DOHH2 (cell line): ENCODE results near the gene AOC1.
A peak's percentile ranks its signal among the peaks of the same experiment; 100 is the strongest.

Experiments
- H3F3A ChIP-seq: fragments of 200-600 bp; sonication (generic), shearing (Covaris generic); 2 replicates; pipeline ENCODE4 v1.6.0; 2016; ENCODE audit warnings: antibody characterized with exemption, mild to moderate bottlenecking; ENCODE audit not compliant: control insufficient read depth, insufficient read depth
- H3K27ac ChIP-seq: fragments of 200-600 bp; sonication (generic); 2 replicates; pipeline ENCODE4 v1.5.1; 2014; ENCODE audit warnings: low read depth, mild to moderate bottlenecking, low read length, moderate library complexity
- H3K27me3 ChIP-seq: fragments of 200-600 bp; sonication (generic); 2 replicates; pipeline ENCODE4 v1.6.1; 2014; ENCODE audit warnings: mild to moderate bottlenecking, low read length, mixed read lengths; ENCODE audit not compliant: control insufficient read depth
- H3K36me3 ChIP-seq: fragments of 200-600 bp; sonication (generic); 2 replicates; pipeline ENCODE4 v1.6.1; 2014; ENCODE audit warnings: mild to moderate bottlenecking, low read length, moderate library complexity, mixed read lengths; ENCODE audit not compliant: control insufficient read depth
- H3K4me1 ChIP-seq: fragments of 200-600 bp; sonication (generic); 2 replicates; pipeline ENCODE4 v1.6.1; 2014; ENCODE audit warnings: mild to moderate bottlenecking, low read length, mixed read lengths; ENCODE audit not compliant: control insufficient read depth
- H3K4me2 ChIP-seq: fragments of 200-600 bp; sonication (generic); 2 replicates; pipeline ENCODE4 v1.6.0; 2014; ENCODE audit warnings: mild to moderate bottlenecking, low read length, moderate library complexity
- H3K4me3 ChIP-seq: fragments of 200-600 bp; sonication (generic); 2 replicates; pipeline ENCODE4 v1.5.1; 2014; ENCODE audit warnings: mild to moderate bottlenecking, low read length, mixed read lengths
- H3K79me2 ChIP-seq: fragments of 200-600 bp; sonication (generic); 2 replicates; pipeline ENCODE4 v1.6.1; 2014; ENCODE audit warnings: mild to moderate bottlenecking, low read length, mixed read lengths; ENCODE audit not compliant: control insufficient read depth
- H3K9me2 ChIP-seq: fragments of 200-600 bp; sonication (generic); replicated peaks from 2 replicates; pipeline ENCODE4 v1.6.1; 2014; ENCODE audit warnings: mild to moderate bottlenecking, low read length, mixed read lengths; ENCODE audit not compliant: control insufficient read depth
- H3K9me3 ChIP-seq: fragments of 200-600 bp; sonication (generic); 2 replicates; pipeline ENCODE4 v1.6.1; 2014; ENCODE audit warnings: antibody characterized with exemption, low read length, mixed read lengths; ENCODE audit not compliant: control insufficient read depth, insufficient read depth
- H4K20me1 ChIP-seq: fragments of 200-600 bp; sonication (generic); 2 replicates; pipeline ENCODE4 v1.6.0; 2014; ENCODE audit warnings: low read depth, mild to moderate bottlenecking, antibody characterized with exemption, low read length, moderate library complexity; ENCODE audit not compliant: control insufficient read depth, insufficient read depth
- CTCF ChIP-seq: fragments of 200-600 bp; sonication (generic); IDR thresholded peaks from one replicate; pipeline ENCODE4 v1.5.1; 2014; ENCODE audit warnings: antibody characterized with exemption, mild to moderate bottlenecking, low read depth, low read length; ENCODE audit not compliant: poor library complexity, severe bottlenecking
- EZH2phosphoT487 ChIP-seq: fragments of 200-600 bp; sonication (generic); IDR thresholded peaks from 2 replicates; pipeline ENCODE4 v1.6.1; 2017; ENCODE audit warnings: borderline replicate concordance, mild to moderate bottlenecking, antibody characterized with exemption, low read length, moderate library complexity, mixed read lengths

AOC1 gene

GRCh38 chr7:150871601-150872000, 19.3 kb downstream of the AOC1 start:
- H3K79me2 ChIP-seq, result no peaks in the 10 kb centered on the region
- no peaks in the 10 kb centered on the region for H3K9me2 ChIP-seq
- H3K4me1 ChIP-seq, result peaks cover 3% of the 10 kb centered on the region
- peaks cover 7% of the 10 kb centered on the region; the same call in 1 of the 2 replicates for H3K9me3 ChIP-seq
- H3F3A ChIP-seq, result no peaks in the 10 kb centered on the region
- H3K4me2 ChIP-seq, result no peak overlapping the region
- H3K4me3 ChIP-seq, result no peak overlapping the region
- H4K20me1 ChIP-seq, result no peaks in the 10 kb centered on the region
- H3K27me3 ChIP-seq, result peaks cover 63% of the 10 kb centered on the region
- H3K27ac ChIP-seq, result no peak overlapping the region
- TF ChIP-seq EZH2phosphoT487, result no peak
- TF ChIP-seq CTCF, result no peak
- no peaks in the 10 kb centered on the region for H3K36me3 ChIP-seq

GRCh38 chr7:150874401-150875198, 22.3 kb downstream of the AOC1 start:
- H4K20me1 ChIP-seq, result no peaks in the 10 kb centered on the region
- H3K9me3 ChIP-seq, result peaks cover 7% of the 10 kb centered on the region; the same call in 1 of the 2 replicates
- TF ChIP-seq CTCF (no peak), EZH2phosphoT487 (no peak)
- H3K4me1 ChIP-seq, result peaks cover 17% of the 10 kb centered on the region
- no peak overlapping the region for H3K4me3 ChIP-seq
- H3K4me2 ChIP-seq, result no peak overlapping the region
- H3K9me2 ChIP-seq, result no peaks in the 10 kb centered on the region
- no peaks in the 10 kb centered on the region for H3F3A ChIP-seq
- peaks cover 43% of the 10 kb centered on the region for H3K27me3 ChIP-seq
- H3K79me2 ChIP-seq, result no peaks in the 10 kb centered on the region
- H3K27ac ChIP-seq, result no peak overlapping the region
- no peaks in the 10 kb centered on the region for H3K36me3 ChIP-seq

GRCh38 chr7:150875791-150876190, 23.5 kb downstream of the AOC1 start:
- Histone ChIP-seq H3K4me2 (no peak overlapping the region), H3K27ac (no peak overlapping the region), H3K9me2 (no peaks in the 10 kb centered on the region)

More at GRCh38 chr7:150875791-150876190, 23.5 kb downstream of the AOC1 start:
- no peaks in the 10 kb centered on the region for H3K36me3 ChIP-seq
- peaks cover 7% of the 10 kb centered on the region; the same call in 1 of the 2 replicates for H3K9me3 ChIP-seq
- H3K4me1 ChIP-seq, result peaks cover 18% of the 10 kb centered on the region
- no peaks in the 10 kb centered on the region for H3K79me2 ChIP-seq
- TF ChIP-seq EZH2phosphoT487 (no peak), CTCF (peak; percentile 69)
- peaks cover 34% of the 10 kb centered on the region for H3K27me3 ChIP-seq
- H3K4me3 ChIP-seq, result no peak overlapping the region
- H4K20me1 ChIP-seq, result no peaks in the 10 kb centered on the region
- no peaks in the 10 kb centered on the region for H3F3A ChIP-seq
